ENCODE measurements around the gene CAMK1D. TPM values are rescaled to one million over a fixed set of nuclear protein-coding genes. Genes with fewer than 3 reads are reported as not detected.

Gene CAMK1D
- total and polyA plus RNA-seq, 10 of the 15 experiments (the other 5 are each of a cell fraction or from before 2014, with no cell fraction given) = 2.1 to 35.5 (median 14.7) TPM

- no peak for ATAC-seq
- no TSS peak for BruUV-seq (replicated peaks)
- H2AFZ ChIP-seq (ENCODE audit: control insufficient read depth, low read depth, low read length) = no peak overlapping the region; the same call in 1 of the 2 replicates
- RAD21 ChIA-PET (ENCODE audit: unreplicated experiment) = interaction anchor here (0.6 to 6.9 kb wide), 8 partner anchors 12 to 217 kb away, joined by 3 to 105 read pairs (median 3); partner anchors contain the start of gene CAMK1D
- POLR2A ChIA-PET = interaction anchor here (0.6 to 1.4 kb wide), 4 partner anchors 31 to 219 kb away, joined by 3 to 6 read pairs (median 3); no protein-coding TSS in a partner anchor
- no peak overlapping the region for H3K4me3 ChIP-seq
- peaks cover 3% of the 10 kb centered on the region; the same call in 1 of the 3 replicates for H3K9me3 ChIP-seq (replicated peaks; ENCODE audit: control insufficient read depth, insufficient read depth, low read length)
- H3K9ac ChIP-seq (ENCODE audit: control insufficient read depth, insufficient read depth, low read length) = peak overlapping the region; percentile 38
- peak overlapping the region; percentile 59 for H3K27ac ChIP-seq (ENCODE audit: control insufficient read depth, insufficient read depth)
- H3K27me3 ChIP-seq (replicated peaks in 1 of 2; ENCODE audit: control insufficient read depth in 2 of 2, insufficient read depth in 2 of 2, low read length in 1 of 2) = no peaks in the 10 kb centered on the region
- peaks cover 20% of the 10 kb centered on the region for H3K4me1 ChIP-seq (ENCODE audit: control insufficient read depth, insufficient read depth, low read length)
- peak overlapping the region; percentile 59; the same call in 1 of the 2 replicates for H3K4me2 ChIP-seq (ENCODE audit: control insufficient read depth, insufficient read depth)
- WGBS (ENCODE audit: insufficient coverage, insufficient replicate concordance, low lambda C conversion rate, missing lambda C conversion rate) = 46% methylated on average over 4 of the region's 4 CpGs
- intact Hi-C loops (cut with micrococcal nuclease; ENCODE audit: unreplicated experiment) (loop anchor here (10.0 kb wide), 2 partner anchors 127 to 173 kb away; no protein-coding TSS in a partner anchor), in situ Hi-C loops (cut with MboI) (no loop called here)
- TF ChIP-seq ETV6 (conservative IDR thresholded peaks at IDR 0.05 in 1 of 2, IDR thresholded peaks at IDR 0.05 in 1 of 2; ENCODE audit: borderline replicate concordance in 1 of 2, low read depth in 1 of 2) (no peak), POLR2AphosphoS2 (IDR thresholded peaks at IDR 0.05; ENCODE audit: low read depth, low read length) (no peak), BHLHE40 (IDR thresholded peaks at IDR 0.05; ENCODE audit: borderline replicate concordance in 1 of 2, low read depth in 2 of 2, low read length in 1 of 2) (no peak), EGR1 (IDR thresholded peaks at IDR 0.05; ENCODE audit: borderline replicate concordance in 1 of 2, low read depth in 2 of 2, low read length in 2 of 2) (no peak), SMC3 (IDR thresholded peaks at IDR 0.05; ENCODE audit: borderline replicate concordance, low read length) (no peak), POU2F2 (IDR thresholded peaks at IDR 0.05; ENCODE audit: borderline replicate concordance, low read depth, low read length) (no peak), GABPA (IDR thresholded peaks at IDR 0.05; ENCODE audit: low read depth) (no peak), LARP7 (IDR thresholded peaks at IDR 0.05) (no peak), NKRF (conservative IDR thresholded peaks at IDR 0.05) (no peak)
- no peak for DNase-seq (ENCODE audit: low read depth, low spot score)
- no peaks in the 10 kb centered on the region for H4K20me1 ChIP-seq (ENCODE audit: control insufficient read depth, insufficient read depth)
- CTCF ChIA-PET = interaction anchor here (0.5 to 1.8 kb wide), 6 partner anchors 10 to 229 kb away, joined by 3 to 5 read pairs (median 3); no protein-coding TSS in a partner anchor
- FAIRE-seq = no peak
- SMC1A ChIA-PET (ENCODE audit: uncharacterized antibody, unreplicated experiment) = interaction anchor here (0.6 to 5.8 kb wide), 8 partner anchors 17 to 217 kb away, joined by 3 to 21 read pairs (median 5); no protein-coding TSS in a partner anchor
- H3K79me2 ChIP-seq (ENCODE audit: control insufficient read depth, insufficient read depth, low read length) = peaks cover 3% of the 10 kb centered on the region
- H3K36me3 ChIP-seq (ENCODE audit: control insufficient read depth in 2 of 2, insufficient read depth in 2 of 2, low read length in 1 of 2) = no peaks in the 10 kb centered on the region; a peak in 1 of 4 replicates
Observed at GRCh38 chr10:12481924-12482323, 132.6 kb downstream of the CAMK1D start.

Data from GM12878 (cell line).